Renal cortical epithelial cell (primary cell): Measurements from ENCODE around the gene MKKS. TPM values are rescaled to one million over a fixed set of nuclear protein-coding genes. Genes with fewer than 3 reads are reported as not detected.

Experiments
- DNase-seq: peaks from one replicate; pipeline ENCODE4 v3.0.0-alpha.2; 2011; ENCODE audit warnings: low read depth
- total RNA-seq: library from RNA; depleted of rRNA; stranded (reverse); fragments of >200 nt; gene quantifications from 2 replicates; pipeline ENCODE4 v1.2.3, GENCODE V29; 2014

The MKKS gene
- total RNA-seq, 1 donor from 2014 or later = 25.4 TPM

DNA sequence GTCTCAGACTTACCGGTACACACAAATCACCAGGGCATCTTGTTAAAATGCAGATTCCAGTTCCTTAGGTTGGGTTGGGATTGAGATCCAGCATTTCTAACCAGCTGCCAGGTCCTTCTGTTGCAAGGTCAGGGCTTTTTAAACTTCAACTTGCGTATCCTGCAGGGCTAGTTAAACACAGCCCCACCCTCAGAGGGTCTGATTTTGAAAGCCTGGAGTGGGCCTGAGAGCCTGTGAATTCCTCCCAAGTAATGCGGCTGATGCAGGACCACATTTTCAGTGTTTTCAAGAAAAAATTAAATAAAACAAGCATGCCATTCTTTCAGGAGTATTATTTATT lies 65.3 kb downstream of the MKKS start:
- no peak for DNase-seq

GRCh38 chr20:10367943-10368701 lies 65.9 kb downstream of the MKKS start:
- no peak for DNase-seq

GRCh38 chr20:10367693-10367942 lies 66.4 kb downstream of the MKKS start:
- no peak for DNase-seq

- DNase-seq = peak; percentile 35
These were observed 66.9 kb downstream of the MKKS start for GRCh38 chr20:10366898-10367692.

- no peak for DNase-seq
These were observed 71.3 kb downstream of the MKKS start for GRCh38 chr20:10362674-10363073.

DNA sequence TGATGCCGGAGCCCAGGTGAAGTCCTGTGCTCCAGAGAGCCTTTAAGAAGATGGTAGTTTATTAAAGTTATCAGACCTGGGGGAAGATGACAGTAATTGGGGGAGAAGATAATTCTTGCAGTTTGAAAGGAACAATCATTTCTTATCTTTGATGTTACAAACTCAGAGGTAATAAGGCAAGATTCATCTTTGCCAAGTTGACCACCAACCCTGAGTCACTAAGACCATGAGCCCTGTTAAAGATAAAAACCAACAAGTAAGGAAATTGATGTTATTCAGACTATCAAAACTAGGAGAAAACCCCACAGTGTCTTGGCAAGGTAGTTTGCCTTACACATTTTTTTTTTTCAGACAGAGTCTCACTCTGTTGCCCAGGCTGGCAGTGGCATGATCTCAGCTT lies 73.1 kb downstream of the MKKS start:
- no peak for DNase-seq

DNA sequence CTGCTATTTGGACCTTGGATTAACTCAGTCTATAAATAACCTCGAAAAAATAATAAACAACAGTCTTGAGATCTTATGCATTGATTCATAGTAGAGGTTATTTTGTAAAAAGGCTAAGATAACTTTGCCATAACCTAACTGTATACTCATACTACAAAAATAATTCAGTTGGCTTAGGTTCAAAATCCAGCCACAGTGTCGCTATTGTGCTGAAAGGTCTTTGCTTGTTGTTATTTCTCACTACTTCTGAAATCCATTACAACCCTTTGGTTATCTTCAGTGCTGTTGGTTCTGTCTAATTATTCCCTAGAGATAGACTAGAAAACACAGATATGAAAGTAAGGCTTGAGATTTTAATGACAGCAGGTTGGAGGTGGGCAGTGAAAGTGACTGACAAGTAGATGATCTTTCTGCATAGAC lies 74.4 kb downstream of the MKKS start:
- no peak for DNase-seq

DNA sequence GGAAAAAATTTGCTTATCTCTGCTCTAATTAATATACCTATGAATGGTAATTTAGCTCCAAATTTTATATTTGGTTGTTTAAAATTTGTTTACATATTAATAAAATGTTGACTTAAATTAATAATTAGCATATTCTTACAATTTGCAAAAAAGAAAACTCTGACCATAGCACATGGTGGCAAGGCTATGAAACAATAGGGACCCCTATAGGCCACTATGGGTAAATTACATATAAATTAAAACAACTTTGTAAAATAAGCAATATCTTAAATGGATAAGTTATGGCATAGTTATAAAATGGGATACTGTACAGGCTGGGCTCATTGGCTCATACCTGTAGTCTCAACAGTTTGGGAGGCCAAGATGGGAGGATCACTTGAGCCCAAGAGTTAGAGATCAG lies 76.0 kb downstream of the MKKS start:
- DNase-seq = no peak

DNA sequence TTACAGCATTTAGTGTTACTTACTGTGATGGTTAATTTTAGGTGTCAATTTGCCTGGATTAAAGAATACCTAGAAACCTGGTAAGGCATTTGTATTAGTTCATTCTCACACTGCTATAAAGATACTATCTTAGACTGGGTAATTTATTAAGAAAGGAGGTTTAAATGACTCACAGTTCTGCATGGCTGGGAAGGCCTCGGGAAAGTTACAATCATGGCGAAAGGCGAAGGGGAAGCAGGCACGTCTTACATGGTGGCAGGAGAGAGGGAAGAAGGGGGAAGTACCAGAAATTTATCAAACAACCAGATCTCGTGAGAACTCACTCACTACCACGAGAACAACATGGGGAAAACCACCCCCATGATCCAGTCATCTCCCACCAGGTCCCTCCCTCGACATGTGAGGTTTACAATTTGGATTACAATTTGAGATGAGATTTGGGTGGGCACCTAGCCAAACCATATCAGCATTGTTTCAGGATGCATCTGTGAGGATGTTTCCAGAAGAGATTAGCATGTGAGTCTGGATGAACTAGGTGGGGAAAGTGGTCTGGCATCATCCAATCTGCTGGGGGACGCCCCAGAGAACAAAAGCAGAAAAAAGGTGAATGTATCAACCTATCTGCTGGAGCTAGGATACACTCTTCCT lies 76.8 kb downstream of the MKKS start:
- DNase-seq = peak; percentile 62

DNA sequence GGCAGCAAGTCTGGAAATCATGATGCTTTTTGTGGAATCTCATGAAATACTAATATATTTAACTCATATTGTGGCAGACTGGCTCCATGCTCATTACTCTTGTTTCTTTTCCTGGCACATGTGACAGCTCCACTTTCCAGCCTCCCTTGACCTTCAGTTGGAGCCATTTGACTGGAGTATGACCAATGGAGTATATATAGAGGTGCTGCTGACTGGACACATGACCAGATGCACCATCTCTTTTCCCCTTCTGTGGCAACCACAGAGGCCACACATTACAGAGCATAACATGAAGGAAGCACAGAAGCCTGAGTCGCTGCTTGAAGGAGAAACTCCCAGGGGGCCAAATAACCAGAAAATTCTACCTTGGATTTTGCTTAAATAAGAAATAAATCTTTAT lies 77.4 kb downstream of the MKKS start:
- DNase-seq = no peak

- peak; percentile 70 for DNase-seq
These were observed 80.8 kb downstream of the MKKS start for GRCh38 chr20:10352934-10353824.

Other genes with a start within 250 kb of the MKKS start
- gene SNAP25, start 215.4 kb downstream of the MKKS start, total RNA-seq = 0.35 TPM in 1 of 2 replicates, not detected in the other
- 2.8 and 7.1 TPM in 2 replicates for gene SLX4IP, start 1.1 kb upstream of the MKKS start, total RNA-seq
- gene JAG1, start 239.8 kb upstream of the MKKS start, total RNA-seq = 51.0 and 53.3 TPM in 2 replicates